Measurements from ENCODE around the gene PPP1R14C. TPM values are rescaled to one million over a fixed set of nuclear protein-coding genes. Genes with fewer than 3 reads are reported as not detected.

PPP1R14C gene
- total and polyA plus RNA-seq, 10 of the 15 experiments (the other 5 are each of a cell fraction or from before 2014, with no cell fraction given), result 0.07 to 1.6 (median 0.13) TPM; not detected in 4

DNA sequence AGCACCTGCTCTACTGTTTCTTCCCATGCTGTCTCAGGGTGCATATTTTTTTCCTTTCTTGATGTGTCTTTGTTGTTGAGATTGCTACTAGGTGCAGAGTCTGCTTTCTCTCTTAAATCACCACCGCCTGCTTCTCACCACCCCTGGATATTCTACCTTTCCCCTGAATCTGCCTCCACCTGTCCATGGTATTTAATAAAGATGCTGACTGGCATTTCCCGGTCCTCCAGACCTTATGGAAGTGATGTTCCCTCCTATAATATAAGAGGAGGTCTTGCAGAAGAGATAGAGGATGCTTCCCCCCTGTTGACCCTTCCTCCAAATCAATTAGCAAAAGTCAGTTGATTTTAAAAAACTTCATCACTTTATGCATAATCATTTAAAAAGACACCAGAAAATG is 118.1 kb downstream of the PPP1R14C start:
- DNase-seq (ENCODE audit: low read depth, low spot score) (no peak), FAIRE-seq (no peak), ATAC-seq (no peak)
- in situ Hi-C loops (cut with MboI) (no loop called here), intact Hi-C loops (cut with micrococcal nuclease; ENCODE audit: unreplicated experiment) (no loop called here)
- Histone ChIP-seq H4K20me1 (ENCODE audit: control insufficient read depth, insufficient read depth) (no peaks in the 10 kb centered on the region), H3K79me2 (ENCODE audit: control insufficient read depth, insufficient read depth, low read length) (no peaks in the 10 kb centered on the region), H3K36me3 (ENCODE audit: control insufficient read depth in 2 of 2, insufficient read depth in 2 of 2, low read length in 1 of 2) (no peaks in the 10 kb centered on the region), H3K27me3 (replicated peaks in 1 of 2; ENCODE audit: control insufficient read depth in 2 of 2, insufficient read depth in 2 of 2, low read length in 1 of 2) (peaks cover 1 to 2% of the 10 kb centered on the region in 2 experiments; a peak in 2 of 4 replicates), H3K4me2 (ENCODE audit: control insufficient read depth, insufficient read depth) (no peak overlapping the region), H3K9me3 (replicated peaks; ENCODE audit: control insufficient read depth, insufficient read depth, low read length) (no peaks in the 10 kb centered on the region; the same call in 2 of the 3 replicates), H3K27ac (ENCODE audit: control insufficient read depth, insufficient read depth) (no peak overlapping the region), H3K4me3 (no peak overlapping the region), H3K9ac (ENCODE audit: control insufficient read depth, insufficient read depth, low read length) (no peak overlapping the region), H2AFZ (ENCODE audit: control insufficient read depth, low read depth, low read length) (no peak overlapping the region), H3K4me1 (ENCODE audit: control insufficient read depth, insufficient read depth, low read length) (no peaks in the 10 kb centered on the region)
- WGBS (ENCODE audit: insufficient coverage, insufficient replicate concordance, low lambda C conversion rate, missing lambda C conversion rate), result 17% methylated on average over 2 of the region's 2 CpGs
- ChIA-PET SMC1A (ENCODE audit: uncharacterized antibody, unreplicated experiment) (interaction anchor here (0.9 kb wide), 1 partner anchor 28 kb away, joined by 3 read pairs; no protein-coding TSS in a partner anchor), CTCF (no interaction called here), RAD21 (ENCODE audit: unreplicated experiment) (no interaction called here), POLR2A (no interaction called here)
- no TSS peak for BruUV-seq (replicated peaks)
- TF ChIP-seq SRF (IDR thresholded peaks at IDR 0.05; ENCODE audit: low read depth in 2 of 2, low read length in 2 of 2) (no peak), CBFB (IDR thresholded peaks at IDR 0.05; ENCODE audit: low read depth) (no peak)
- TF ChIP-seq, protein P1, sequence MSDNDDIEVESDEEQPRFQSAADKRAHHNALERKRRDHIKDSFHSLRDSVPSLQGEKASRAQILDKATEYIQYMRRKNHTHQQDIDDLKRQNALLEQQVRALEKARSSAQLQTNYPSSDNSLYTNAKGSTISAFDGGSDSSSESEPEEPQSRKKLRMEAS (IDR thresholded peaks at IDR 0.05; ENCODE audit: low read depth, low read length), result no peak
- TF ChIP-seq, protein P2, sequence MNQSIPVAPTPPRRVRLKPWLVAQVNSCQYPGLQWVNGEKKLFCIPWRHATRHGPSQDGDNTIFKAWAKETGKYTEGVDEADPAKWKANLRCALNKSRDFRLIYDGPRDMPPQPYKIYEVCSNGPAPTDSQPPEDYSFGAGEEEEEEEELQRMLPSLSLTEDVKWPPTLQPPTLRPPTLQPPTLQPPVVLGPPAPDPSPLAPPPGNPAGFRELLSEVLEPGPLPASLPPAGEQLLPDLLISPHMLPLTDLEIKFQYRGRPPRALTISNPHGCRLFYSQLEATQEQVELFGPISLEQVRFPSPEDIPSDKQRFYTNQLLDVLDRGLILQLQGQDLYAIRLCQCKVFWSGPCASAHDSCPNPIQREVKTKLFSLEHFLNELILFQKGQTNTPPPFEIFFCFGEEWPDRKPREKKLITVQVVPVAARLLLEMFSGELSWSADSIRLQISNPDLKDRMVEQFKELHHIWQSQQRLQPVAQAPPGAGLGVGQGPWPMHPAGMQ (IDR thresholded peaks at IDR 0.05; ENCODE audit: borderline replicate concordance), result no peak

DNA sequence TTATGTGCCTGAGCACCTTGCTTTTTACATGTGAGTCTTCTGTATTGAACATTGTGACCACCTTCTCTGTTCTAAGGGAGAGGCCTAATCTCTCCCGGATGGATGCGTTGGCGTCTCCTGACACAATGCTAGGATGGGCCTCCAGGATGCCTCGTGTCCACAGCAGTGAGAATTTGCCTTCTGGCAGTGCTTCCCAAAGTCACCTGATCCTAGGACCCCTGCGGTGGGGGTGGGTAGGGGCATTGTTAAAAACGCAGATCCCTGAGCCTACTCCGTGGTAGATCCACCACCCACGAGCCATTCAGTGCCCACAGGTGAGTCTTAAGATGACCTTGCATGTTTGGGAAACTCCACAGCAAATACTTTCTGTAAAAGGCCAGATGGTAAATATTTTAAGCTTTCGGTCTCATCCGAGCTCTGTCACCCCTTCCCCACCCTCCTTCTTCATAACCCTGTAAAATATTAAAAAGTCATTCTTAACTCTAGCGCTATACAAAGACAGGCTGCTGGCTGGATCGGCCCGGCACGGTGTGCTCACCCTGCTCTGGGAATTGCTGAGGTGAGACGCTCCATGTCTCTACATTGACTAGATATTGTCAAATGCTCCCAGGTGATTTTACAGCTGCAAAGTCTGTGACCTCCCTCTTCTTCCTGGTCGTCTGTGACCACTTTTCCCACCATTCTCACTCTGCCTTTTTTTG is 119.3 kb downstream of the PPP1R14C start:
- POLR2A ChIA-PET, result no interaction called here
- in situ Hi-C loops (cut with MboI), result no loop called here
- CTCF ChIA-PET, result interaction anchor here (1.2 kb wide), 1 partner anchor 182 kb away, joined by 4 read pairs; no protein-coding TSS in a partner anchor
- TF ChIP-seq NR2F1 (conservative IDR thresholded peaks at IDR 0.05) (no peak), EZH2 (IDR thresholded peaks at IDR 0.05; ENCODE audit: borderline replicate concordance, control insufficient read depth, low read depth, low read length) (no peak), CREB1 (IDR thresholded peaks at IDR 0.05; ENCODE audit: low read depth) (no peak), BHLHE40 (IDR thresholded peaks at IDR 0.05; ENCODE audit: borderline replicate concordance in 1 of 2, low read depth in 2 of 2, low read length in 1 of 2) (no peak), STAT1 (conservative IDR thresholded peaks at IDR 0.05) (no peak), KLF5 (IDR thresholded peaks at IDR 0.05; ENCODE audit: partially characterized antibody) (no peak), ASH2L (IDR thresholded peaks at IDR 0.05; ENCODE audit: borderline replicate concordance, low read depth) (no peak)
- TF ChIP-seq, protein P3, sequence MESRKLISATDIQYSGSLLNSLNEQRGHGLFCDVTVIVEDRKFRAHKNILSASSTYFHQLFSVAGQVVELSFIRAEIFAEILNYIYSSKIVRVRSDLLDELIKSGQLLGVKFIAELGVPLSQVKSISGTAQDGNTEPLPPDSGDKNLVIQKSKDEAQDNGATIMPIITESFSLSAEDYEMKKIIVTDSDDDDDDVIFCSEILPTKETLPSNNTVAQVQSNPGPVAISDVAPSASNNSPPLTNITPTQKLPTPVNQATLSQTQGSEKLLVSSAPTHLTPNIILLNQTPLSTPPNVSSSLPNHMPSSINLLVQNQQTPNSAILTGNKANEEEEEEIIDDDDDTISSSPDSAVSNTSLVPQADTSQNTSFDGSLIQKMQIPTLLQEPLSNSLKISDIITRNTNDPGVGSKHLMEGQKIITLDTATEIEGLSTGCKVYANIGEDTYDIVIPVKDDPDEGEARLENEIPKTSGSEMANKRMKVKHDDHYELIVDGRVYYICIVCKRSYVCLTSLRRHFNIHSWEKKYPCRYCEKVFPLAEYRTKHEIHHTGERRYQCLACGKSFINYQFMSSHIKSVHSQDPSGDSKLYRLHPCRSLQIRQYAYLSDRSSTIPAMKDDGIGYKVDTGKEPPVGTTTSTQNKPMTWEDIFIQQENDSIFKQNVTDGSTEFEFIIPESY (IDR thresholded peaks at IDR 0.05), result no peak

More for the DNA sequence above, 119.3 kb downstream of the PPP1R14C start:
- no TSS peak for BruUV-seq (replicated peaks)
- no peak overlapping the region for H2AFZ ChIP-seq (ENCODE audit: control insufficient read depth, low read depth, low read length)
- no peak overlapping the region for H3K4me2 ChIP-seq (ENCODE audit: control insufficient read depth, insufficient read depth)
- no peaks in the 10 kb centered on the region for H3K79me2 ChIP-seq (ENCODE audit: control insufficient read depth, insufficient read depth, low read length)
- H3K27ac ChIP-seq (ENCODE audit: control insufficient read depth, insufficient read depth), result no peak overlapping the region
- no peaks in the 10 kb centered on the region for H3K4me1 ChIP-seq (ENCODE audit: control insufficient read depth, insufficient read depth, low read length)
- H3K27me3 ChIP-seq (replicated peaks in 1 of 2; ENCODE audit: control insufficient read depth in 2 of 2, insufficient read depth in 2 of 2, low read length in 1 of 2), result no peaks in the 10 kb centered on the region; a peak in 1 of 4 replicates
- ChIA-PET RAD21 (ENCODE audit: unreplicated experiment) (no interaction called here), SMC1A (ENCODE audit: uncharacterized antibody, unreplicated experiment) (no interaction called here)
- FAIRE-seq, result no peak
- no peaks in the 10 kb centered on the region for H3K36me3 ChIP-seq (ENCODE audit: control insufficient read depth in 2 of 2, insufficient read depth in 2 of 2, low read length in 1 of 2)
- H3K9ac ChIP-seq (ENCODE audit: control insufficient read depth, insufficient read depth, low read length), result no peak overlapping the region
- ATAC-seq, result no peak
- no peak for DNase-seq (ENCODE audit: low read depth, low spot score)
- H4K20me1 ChIP-seq (ENCODE audit: control insufficient read depth, insufficient read depth), result no peaks in the 10 kb centered on the region
- H3K4me3 ChIP-seq, result no peak overlapping the region
- WGBS (ENCODE audit: insufficient coverage, insufficient replicate concordance, low lambda C conversion rate, missing lambda C conversion rate), result 47% methylated on average over 16 of the region's 16 CpGs
- H3K9me3 ChIP-seq (replicated peaks; ENCODE audit: control insufficient read depth, insufficient read depth, low read length), result no peaks in the 10 kb centered on the region; the same call in 2 of the 3 replicates
- intact Hi-C loops (cut with micrococcal nuclease; ENCODE audit: unreplicated experiment), result no loop called here

Measured in GM12878 (cell line).